Endometrium (tissue), 2 donors: ENCODE results near the gene MED27.
"Not testable (repeated sequence)": the region's sequence is repeated elsewhere in the genome, so short reads cannot be mapped to it uniquely, and the experiment has no call there.

Experiments used
- FAIRE-seq: peaks from 2 replicates; lab custom pipeline; 2012; peaks lifted over from hg19 to GRCh38; lab: Jason Lieb, UNC
- donor health status: control.
- donor health status: control.

MED27 gene

GRCh38 chr9:131923132-131923671 is 156.5 kb downstream of the MED27 start:
- no peak for FAIRE-seq

- not testable (repeated sequence) for FAIRE-seq
Observed at GRCh38 chr9:131921635-131922034, 158.0 kb downstream of the MED27 start.

- no peak for FAIRE-seq
Observed at GRCh38 chr9:131919216-131919615, 160.5 kb downstream of the MED27 start.

- no peak for FAIRE-seq
Observed at GRCh38 chr9:131918481-131918880, 161.2 kb downstream of the MED27 start.

GRCh38 chr9:131917009-131917408 is 162.7 kb downstream of the MED27 start:
- no peak for FAIRE-seq

GRCh38 chr9:131915181-131915580 is 164.5 kb downstream of the MED27 start:
- no peak for FAIRE-seq

- no peak for FAIRE-seq
Observed at GRCh38 chr9:131912671-131913070, 167.0 kb downstream of the MED27 start.

GRCh38 chr9:131912069-131912468 is 167.6 kb downstream of the MED27 start:
- FAIRE-seq: no peak

- FAIRE-seq: no peak
Observed at GRCh38 chr9:131910572-131910971, 169.1 kb downstream of the MED27 start.

- no peak for FAIRE-seq
Observed at GRCh38 chr9:131905144-131905543, 174.5 kb downstream of the MED27 start.

- no peak for FAIRE-seq
Observed at GRCh38 chr9:131899296-131900228, 180.1 kb downstream of the MED27 start.

- FAIRE-seq: no peak
Observed at GRCh38 chr9:131892902-131893500, 186.7 kb downstream of the MED27 start.

- FAIRE-seq: no peak
Observed at GRCh38 chr9:131892162-131892707, 187.4 kb downstream of the MED27 start.

GRCh38 chr9:131891598-131891997 is 188.1 kb downstream of the MED27 start:
- no peak for FAIRE-seq

GRCh38 chr9:131889437-131890251 is 190.0 kb downstream of the MED27 start:
- no peak for FAIRE-seq

- FAIRE-seq: no peak
Observed at GRCh38 chr9:131888923-131889322, 190.7 kb downstream of the MED27 start.

GRCh38 chr9:131887680-131888079 is 192.0 kb downstream of the MED27 start:
- FAIRE-seq: no peak

- no peak for FAIRE-seq
Observed at GRCh38 chr9:131886826-131887225, 192.8 kb downstream of the MED27 start.

- FAIRE-seq: no peak
Observed at GRCh38 chr9:131885144-131885609, 194.5 kb downstream of the MED27 start.

GRCh38 chr9:131884222-131884621 is 195.4 kb downstream of the MED27 start:
- FAIRE-seq: no peak

- no peak for FAIRE-seq
Observed at GRCh38 chr9:131880833-131881583, 198.7 kb downstream of the MED27 start.
